Measurements from ENCODE around the gene SNAP23.

The SNAP23 gene

DNA sequence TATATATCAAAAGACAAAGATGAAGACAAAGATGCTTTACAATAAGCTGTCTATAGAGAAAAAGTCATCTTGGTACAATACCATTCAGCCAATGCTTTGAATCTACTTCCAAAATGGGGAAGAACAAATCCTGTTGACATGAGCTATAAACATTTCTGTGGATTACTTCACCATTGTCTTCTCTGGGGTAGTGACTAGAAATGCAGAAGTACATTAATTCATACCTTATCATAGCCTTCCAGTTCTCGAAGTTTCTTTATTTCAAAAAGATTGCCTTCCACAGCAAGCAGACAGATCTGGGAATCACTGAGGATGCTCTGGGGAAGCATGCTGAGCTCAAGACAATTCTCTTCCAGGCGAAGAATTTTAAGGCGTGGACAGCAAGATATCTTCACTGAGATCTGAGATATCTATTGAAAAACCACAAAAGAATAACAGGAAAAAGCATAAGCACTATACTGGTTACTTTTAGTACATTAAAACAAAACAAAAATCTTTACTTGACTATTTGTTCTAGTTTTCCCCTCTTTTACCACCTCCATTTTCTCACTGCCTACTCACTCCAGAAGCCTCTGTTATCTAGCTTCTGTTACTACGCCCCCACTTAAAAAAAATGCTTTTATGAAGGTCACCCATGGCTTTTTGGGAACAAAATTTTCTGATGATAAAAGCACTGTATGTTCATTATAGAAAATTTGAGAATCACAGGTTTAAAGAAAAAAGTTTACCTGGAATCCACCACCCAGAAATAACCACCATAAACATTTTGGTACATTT lies 49.6 kb downstream of the SNAP23 start:
- H3K27ac ChIP-seq (replicated peaks; ENCODE audit: low read length) = no peak overlapping the region
- WGBS, 2 donors (ENCODE audit: extremely low coverage in 2 of 2, insufficient read length in 2 of 2, insufficient replicate concordance in 1 of 2) = no CpG with 5 or more reads among the region's 4 CpGs

DNA sequence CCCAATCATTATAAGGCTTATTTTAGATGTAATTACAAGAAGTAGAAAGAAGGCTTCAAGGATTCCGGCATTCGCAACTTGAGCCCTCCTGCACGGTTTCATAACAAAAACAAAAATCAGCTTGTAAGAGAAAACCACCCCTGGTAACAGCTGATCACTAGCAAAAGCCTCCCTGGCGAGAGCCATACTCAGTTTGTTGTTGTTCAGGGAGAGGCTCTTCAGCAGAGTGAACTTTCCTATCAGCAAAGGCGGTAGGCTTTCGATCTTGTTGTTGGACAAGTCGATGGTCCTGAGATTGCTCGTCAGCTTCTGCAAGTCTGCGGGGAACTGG lies 52.4 kb downstream of the SNAP23 start:
- no peak overlapping the region for H3K27ac ChIP-seq (replicated peaks; ENCODE audit: low read length)
- H3K23ac ChIP-seq (ENCODE audit: low read depth, low read length, poor library complexity) = no peak overlapping the region
- peaks cover 0 to 56% of the 10 kb centered on the region in 2 donors for H3K36me3 ChIP-seq (replicated peaks in 1 of 2; ENCODE audit: control insufficient read depth in 2 of 2, insufficient read depth in 2 of 2, low read length in 2 of 2)
- H3K9me3 ChIP-seq (replicated peaks in 1 of 2; ENCODE audit: control insufficient read depth in 2 of 2, insufficient read depth in 1 of 2, low read depth in 1 of 2, low read length in 2 of 2) = no peaks in the 10 kb centered on the region
- H4K91ac ChIP-seq (ENCODE audit: low read depth, low read length, poor library complexity) = no peak overlapping the region
- H3K4me3 ChIP-seq (ENCODE audit: low read length in 2 of 2) = peak overlapping the region; percentile 81 to 92
- no peak overlapping the region for H2BK120ac ChIP-seq (ENCODE audit: low read depth, low read length)
- peak overlapping the region; percentile 27 for H2BK5ac ChIP-seq (ENCODE audit: low read length)
- no peak overlapping the region for H3K4ac ChIP-seq (ENCODE audit: low read length)
- H4K8ac ChIP-seq (ENCODE audit: low read depth, low read length) = no peak overlapping the region
- H2AK5ac ChIP-seq (ENCODE audit: low read depth, low read length) = no peak overlapping the region
- no peak for DNase-seq (ENCODE audit: low spot score)
- H3K4me2 ChIP-seq (ENCODE audit: insufficient read depth, low read length, poor library complexity, severe bottlenecking) = peak overlapping the region; percentile 72
- H3K27me3 ChIP-seq (ENCODE audit: control insufficient read depth in 3 of 3, insufficient read depth in 3 of 3, low read depth in 1 of 3, low read length in 3 of 3) = no peaks in the 10 kb centered on the region
- H3K79me1 ChIP-seq (ENCODE audit: low read depth, low read length) = peaks cover 3% of the 10 kb centered on the region
- H3K18ac ChIP-seq (ENCODE audit: low read length) = no peak overlapping the region
- H2BK15ac ChIP-seq (ENCODE audit: low read length) = no peak overlapping the region
- H2BK12ac ChIP-seq (ENCODE audit: low read length) = no peak overlapping the region
- no peak overlapping the region for H3K14ac ChIP-seq (ENCODE audit: low read length)
- WGBS, 2 donors (ENCODE audit: extremely low coverage in 2 of 2, insufficient read length in 2 of 2, insufficient replicate concordance in 1 of 2) = no CpG with 5 or more reads among the region's 9 CpGs
- H2AFZ ChIP-seq (ENCODE audit: low read length) = peak overlapping the region; percentile 97
- peak overlapping the region; percentile 56 for H3K9ac ChIP-seq (ENCODE audit: low read depth, low read length, poor library complexity)
- H3K4me1 ChIP-seq (ENCODE audit: control insufficient read depth in 2 of 2, insufficient read depth in 1 of 2, low read depth in 1 of 2, low read length in 2 of 2) = peaks cover 2 to 12% of the 10 kb centered on the region in 2 donors

More for the DNA sequence above, 49.6 kb downstream of the SNAP23 start:
- peaks cover 3% of the 10 kb centered on the region for H3K79me1 ChIP-seq (ENCODE audit: low read depth, low read length)
- H3K4me1 ChIP-seq (ENCODE audit: control insufficient read depth in 2 of 2, insufficient read depth in 1 of 2, low read depth in 1 of 2, low read length in 2 of 2) = peaks cover 2 to 9% of the 10 kb centered on the region in 2 donors
- no peak overlapping the region for H3K4me2 ChIP-seq (ENCODE audit: insufficient read depth, low read length, poor library complexity, severe bottlenecking)
- no peak overlapping the region for H2BK15ac ChIP-seq (ENCODE audit: low read length)
- no peak overlapping the region for H2AK5ac ChIP-seq (ENCODE audit: low read depth, low read length)
- no peak overlapping the region for H3K4me3 ChIP-seq (ENCODE audit: low read length in 2 of 2)
- no peak overlapping the region for H2BK12ac ChIP-seq (ENCODE audit: low read length)
- no peak overlapping the region for H4K91ac ChIP-seq (ENCODE audit: low read depth, low read length, poor library complexity)
- no peak overlapping the region for H3K4ac ChIP-seq (ENCODE audit: low read length)
- H3K36me3 ChIP-seq (replicated peaks in 1 of 2; ENCODE audit: control insufficient read depth in 2 of 2, insufficient read depth in 2 of 2, low read length in 2 of 2) = peaks cover 2 to 58% of the 10 kb centered on the region in 2 donors
- no peak overlapping the region for H2BK5ac ChIP-seq (ENCODE audit: low read length)
- H4K8ac ChIP-seq (ENCODE audit: low read depth, low read length) = no peak overlapping the region
- no peak overlapping the region for H3K9ac ChIP-seq (ENCODE audit: low read depth, low read length, poor library complexity)
- H3K23ac ChIP-seq (ENCODE audit: low read depth, low read length, poor library complexity) = no peak overlapping the region
- H3K14ac ChIP-seq (ENCODE audit: low read length) = no peak overlapping the region
- no peak overlapping the region for H2BK120ac ChIP-seq (ENCODE audit: low read depth, low read length)
- no peak overlapping the region for H3K18ac ChIP-seq (ENCODE audit: low read length)
- no peak for DNase-seq (ENCODE audit: low spot score)
- no peak overlapping the region for H2AFZ ChIP-seq (ENCODE audit: low read length)
- H3K9me3 ChIP-seq (replicated peaks in 1 of 2; ENCODE audit: control insufficient read depth in 2 of 2, insufficient read depth in 1 of 2, low read depth in 1 of 2, low read length in 2 of 2) = no peaks in the 10 kb centered on the region
- no peaks in the 10 kb centered on the region for H3K27me3 ChIP-seq (ENCODE audit: control insufficient read depth in 3 of 3, insufficient read depth in 3 of 3, low read depth in 1 of 3, low read length in 3 of 3)

DNA sequence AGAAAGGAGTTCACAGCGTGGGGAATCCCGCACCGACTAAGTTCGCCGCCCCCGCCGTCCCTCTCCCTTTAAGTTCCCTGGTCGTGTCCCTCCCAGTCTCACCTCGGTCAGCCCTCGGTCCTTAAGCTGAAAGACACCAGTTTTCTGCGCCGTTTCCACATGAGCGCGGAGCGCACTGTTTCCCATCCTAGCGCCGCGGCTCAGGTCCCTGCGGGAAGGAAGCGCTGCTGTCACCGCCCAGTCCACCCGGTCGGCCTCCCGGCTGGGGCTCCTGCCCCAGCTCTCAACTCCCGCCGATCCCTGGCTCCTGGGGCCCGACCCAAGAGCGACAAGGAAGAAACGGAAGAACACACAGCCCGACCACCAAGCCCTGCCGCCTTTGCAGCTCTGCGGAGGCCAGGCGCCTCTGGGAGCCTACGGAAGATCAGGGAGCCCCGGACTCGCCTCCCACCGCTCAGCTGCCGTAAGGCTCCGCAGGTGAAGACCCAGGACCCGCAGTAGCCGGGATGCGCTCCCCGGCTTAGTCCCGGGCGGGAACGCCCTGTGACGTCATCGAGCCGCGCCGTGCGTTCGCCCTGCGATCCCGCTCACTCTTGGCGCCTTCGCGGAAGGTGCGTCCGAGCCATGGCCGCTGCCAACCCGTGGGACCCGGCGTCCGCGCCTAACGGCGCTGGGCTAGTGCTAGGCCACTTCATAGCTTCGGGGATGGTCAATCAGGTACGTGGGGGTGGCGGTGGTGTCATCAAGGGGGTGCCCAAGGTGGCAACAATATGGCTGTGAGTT lies 53.0 kb downstream of the SNAP23 start, which contains the start of the genes HAUS2 and LRRC57:
HAUS2 (plus strand) TSS at position 590 of the 783 bp plus-strand sequence; CDS start at position 625, 35 bp downstream.
LRRC57 (minus strand) TSS at position 545 of the 783 bp plus-strand sequence; CDS start at position 186, 359 bp downstream.
- no CpG with 5 or more reads among the region's 71 CpGs for WGBS, 2 donors (ENCODE audit: extremely low coverage in 2 of 2, insufficient read length in 2 of 2, insufficient replicate concordance in 1 of 2)
- Histone ChIP-seq H3K36me3 (replicated peaks in 1 of 2; ENCODE audit: control insufficient read depth in 2 of 2, insufficient read depth in 2 of 2, low read length in 2 of 2) (peaks cover 0 to 55% of the 10 kb centered on the region in 2 donors), H2BK15ac (ENCODE audit: low read length) (no peak within 1 kb of the TSS), H4K91ac (ENCODE audit: low read depth, low read length, poor library complexity) (no peak within 1 kb of the TSS), H3K79me1 (ENCODE audit: low read depth, low read length) (peaks cover 3% of the 10 kb centered on the region), H2AK5ac (ENCODE audit: low read depth, low read length) (no peak within 1 kb of the TSS), H3K9me3 (replicated peaks in 1 of 2; ENCODE audit: control insufficient read depth in 2 of 2, insufficient read depth in 1 of 2, low read depth in 1 of 2, low read length in 2 of 2) (no peaks in the 10 kb centered on the region), H3K4ac (ENCODE audit: low read length) (no peak within 1 kb of the TSS), H2BK5ac (ENCODE audit: low read length) (peak within 1 kb of the TSS; percentile 27), H2BK12ac (ENCODE audit: low read length) (no peak within 1 kb of the TSS), H3K4me1 (ENCODE audit: control insufficient read depth in 2 of 2, insufficient read depth in 1 of 2, low read depth in 1 of 2, low read length in 2 of 2) (peaks cover 2 to 12% of the 10 kb centered on the region in 2 donors), H3K4me3 (ENCODE audit: low read length in 2 of 2) (peak within 1 kb of the TSS; percentile 81 to 92), H2BK120ac (ENCODE audit: low read depth, low read length) (no peak within 1 kb of the TSS), H3K18ac (ENCODE audit: low read length) (peak within 1 kb of the TSS; percentile 95), H3K9ac (ENCODE audit: low read depth, low read length, poor library complexity) (peak within 1 kb of the TSS; percentile 86), H4K8ac (ENCODE audit: low read depth, low read length) (peak within 1 kb of the TSS; percentile 10), H3K4me2 (ENCODE audit: insufficient read depth, low read length, poor library complexity, severe bottlenecking) (peak within 1 kb of the TSS; percentile 76), H3K27me3 (ENCODE audit: control insufficient read depth in 3 of 3, insufficient read depth in 3 of 3, low read depth in 1 of 3, low read length in 3 of 3) (no peaks in the 10 kb centered on the region), H3K14ac (ENCODE audit: low read length) (no peak within 1 kb of the TSS), H3K23ac (ENCODE audit: low read depth, low read length, poor library complexity) (peak within 1 kb of the TSS; percentile 99), H2AFZ (ENCODE audit: low read length) (peak within 1 kb of the TSS; percentile 97), H3K27ac (replicated peaks; ENCODE audit: low read length) (peak within 1 kb of the TSS; percentile 62)
- peak; percentile 91 for DNase-seq (ENCODE audit: low spot score)

DNA sequence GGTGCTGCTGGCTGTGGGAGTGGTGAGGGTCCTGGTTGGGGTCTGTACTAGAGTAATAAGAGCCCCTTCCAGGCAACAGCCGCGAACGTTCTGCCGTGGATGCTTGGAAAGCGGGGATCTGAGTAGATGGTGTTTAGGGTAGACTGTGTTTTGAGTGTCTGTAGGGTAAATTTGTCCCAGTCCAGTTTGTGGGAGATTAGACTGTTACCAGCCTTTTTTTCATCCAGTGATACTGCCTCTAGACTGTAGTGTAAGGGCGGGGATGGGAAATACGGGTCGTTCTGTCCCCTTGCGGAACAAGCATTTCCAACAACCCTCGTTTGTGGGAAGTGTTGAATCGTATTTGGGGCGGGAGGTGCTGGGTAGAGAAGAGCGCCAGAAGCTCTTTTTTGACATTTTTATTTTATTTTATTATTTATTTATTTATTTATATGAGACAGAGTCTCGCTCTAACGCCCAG lies 53.6 kb downstream of the SNAP23 start:
- WGBS, 2 donors (ENCODE audit: extremely low coverage in 2 of 2, insufficient read length in 2 of 2, insufficient replicate concordance in 1 of 2) = no CpG with 5 or more reads among the region's 15 CpGs

More for the DNA sequence above, 53.6 kb downstream of the SNAP23 start:
- H3K23ac ChIP-seq (ENCODE audit: low read depth, low read length, poor library complexity) = peak overlapping the region; percentile 99
- H3K4me1 ChIP-seq (ENCODE audit: control insufficient read depth in 2 of 2, insufficient read depth in 1 of 2, low read depth in 1 of 2, low read length in 2 of 2) = peaks cover 2 to 12% of the 10 kb centered on the region in 2 donors
- peak overlapping the region; percentile 86 for H3K9ac ChIP-seq (ENCODE audit: low read depth, low read length, poor library complexity)
- H2AFZ ChIP-seq (ENCODE audit: low read length) = peak overlapping the region; percentile 97
- no peak overlapping the region for H4K91ac ChIP-seq (ENCODE audit: low read depth, low read length, poor library complexity)
- no peaks in the 10 kb centered on the region for H3K9me3 ChIP-seq (replicated peaks in 1 of 2; ENCODE audit: control insufficient read depth in 2 of 2, insufficient read depth in 1 of 2, low read depth in 1 of 2, low read length in 2 of 2)
- peak overlapping the region; percentile 52 for H3K27ac ChIP-seq (replicated peaks; ENCODE audit: low read length)
- H2AK5ac ChIP-seq (ENCODE audit: low read depth, low read length) = no peak overlapping the region
- peaks cover 0 to 55% of the 10 kb centered on the region in 2 donors for H3K36me3 ChIP-seq (replicated peaks in 1 of 2; ENCODE audit: control insufficient read depth in 2 of 2, insufficient read depth in 2 of 2, low read length in 2 of 2)
- H4K8ac ChIP-seq (ENCODE audit: low read depth, low read length) = no peak overlapping the region
- peak overlapping the region; percentile 81 to 92 for H3K4me3 ChIP-seq (ENCODE audit: low read length in 2 of 2)
- H3K18ac ChIP-seq (ENCODE audit: low read length) = peak overlapping the region; percentile 95
- H3K4ac ChIP-seq (ENCODE audit: low read length) = no peak overlapping the region
- H2BK5ac ChIP-seq (ENCODE audit: low read length) = peak overlapping the region; percentile 27
- H2BK12ac ChIP-seq (ENCODE audit: low read length) = no peak overlapping the region
- H3K79me1 ChIP-seq (ENCODE audit: low read depth, low read length) = peaks cover 3% of the 10 kb centered on the region
- no peak for DNase-seq (ENCODE audit: low spot score)
- peak overlapping the region; percentile 76 for H3K4me2 ChIP-seq (ENCODE audit: insufficient read depth, low read length, poor library complexity, severe bottlenecking)
- no peak overlapping the region for H2BK120ac ChIP-seq (ENCODE audit: low read depth, low read length)
- no peak overlapping the region for H2BK15ac ChIP-seq (ENCODE audit: low read length)
- no peak overlapping the region for H3K14ac ChIP-seq (ENCODE audit: low read length)
- H3K27me3 ChIP-seq (ENCODE audit: control insufficient read depth in 3 of 3, insufficient read depth in 3 of 3, low read depth in 1 of 3, low read length in 3 of 3) = no peaks in the 10 kb centered on the region
